Mucosa of gallbladder (tissue), 1 donor: ENCODE results near the gene BHLHE23. TPM values are rescaled to one million over a fixed set of nuclear protein-coding genes. Genes with fewer than 3 reads are reported as not detected.
"Not testable (repeated sequence)": the region's sequence is repeated elsewhere in the genome, so short reads cannot be mapped to it uniquely, and the experiment has no call there.

Experiments used
- DNase-seq: peaks from one replicate; pipeline ENCODE4 v3.0.0-alpha.2; 2020; ENCODE audit warnings: low spot score
- total RNA-seq: library from RNA; stranded (reverse); gene quantifications from one replicate; pipeline ENCODE4 v1.2.1, GENCODE V29; 2021
- donor health status: DM: no; HTN: no; CAD: no.

Gene BHLHE23
- total RNA-seq, 1 donor from 2014 or later, result not detected

DNA sequence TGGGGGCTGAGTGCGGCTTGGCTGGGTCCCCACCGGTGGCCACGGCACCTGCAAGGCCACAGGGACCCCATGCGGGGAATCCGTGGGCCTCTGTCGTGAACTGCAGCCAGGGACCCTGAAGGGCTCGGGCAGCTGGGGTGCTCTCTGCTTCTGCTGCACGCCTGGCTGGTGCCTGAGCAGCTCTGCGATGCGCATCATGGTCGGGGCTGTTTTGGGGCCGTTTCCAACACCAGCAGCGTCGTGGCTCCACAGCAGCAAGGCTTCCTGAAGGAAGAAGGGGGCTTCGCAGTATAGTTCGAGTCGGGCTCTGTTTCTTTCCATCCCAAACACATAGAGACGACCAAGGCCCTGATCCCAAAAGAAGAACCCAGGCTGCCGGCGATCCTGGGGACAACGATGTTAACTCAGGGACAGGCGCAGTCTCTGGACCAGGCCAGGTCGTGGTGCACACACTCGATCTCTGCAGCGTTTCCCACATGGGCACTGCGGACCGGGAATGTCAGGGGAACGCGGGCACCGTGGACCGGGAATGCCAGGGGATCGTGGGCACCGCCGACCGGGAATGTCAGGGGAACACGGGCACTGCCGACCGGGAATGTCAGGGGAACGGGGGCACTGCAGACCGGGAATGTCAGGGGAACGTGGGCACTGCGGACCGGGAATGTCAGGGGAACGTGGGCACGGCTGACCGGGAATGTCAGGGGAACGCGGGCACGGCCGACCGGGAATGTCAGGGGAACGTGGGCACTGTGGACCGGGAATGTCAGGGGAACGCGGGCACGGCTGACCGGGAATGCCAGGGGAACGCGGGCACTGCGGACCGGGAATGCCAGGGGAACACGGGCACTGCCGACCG lies 36.8 kb upstream of the BHLHE23 start:
- no peak for DNase-seq

DNA sequence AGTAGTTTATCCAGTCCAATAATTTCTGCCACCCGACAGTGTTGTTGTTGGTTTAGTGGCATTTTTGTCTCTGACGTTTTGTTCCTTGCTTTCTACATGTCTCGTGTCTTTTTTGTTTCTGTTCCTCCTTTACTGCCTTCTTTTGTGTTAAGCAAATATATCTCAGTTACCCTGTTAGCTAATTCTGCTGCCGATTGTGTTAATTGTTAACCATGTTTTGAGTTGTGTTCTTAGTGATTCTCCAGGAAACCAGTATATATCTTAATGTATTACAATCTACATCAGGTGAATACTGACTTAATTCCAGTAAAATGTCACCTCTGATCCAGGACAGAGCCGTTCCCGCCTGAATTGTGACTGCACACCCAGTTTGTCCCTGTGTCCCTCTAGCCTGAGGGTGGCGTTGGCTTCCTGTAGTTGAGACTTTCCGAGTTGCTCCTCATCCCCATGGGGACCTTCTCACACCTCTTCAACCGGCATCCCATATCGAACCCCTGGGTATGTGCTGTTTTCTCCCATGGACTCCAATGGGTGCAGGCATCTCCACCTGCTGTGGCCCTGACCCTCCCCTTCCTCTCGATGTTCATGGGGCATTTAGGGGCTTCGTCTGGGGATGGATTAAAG lies 35.8 kb upstream of the BHLHE23 start:
- DNase-seq, result no peak

DNA sequence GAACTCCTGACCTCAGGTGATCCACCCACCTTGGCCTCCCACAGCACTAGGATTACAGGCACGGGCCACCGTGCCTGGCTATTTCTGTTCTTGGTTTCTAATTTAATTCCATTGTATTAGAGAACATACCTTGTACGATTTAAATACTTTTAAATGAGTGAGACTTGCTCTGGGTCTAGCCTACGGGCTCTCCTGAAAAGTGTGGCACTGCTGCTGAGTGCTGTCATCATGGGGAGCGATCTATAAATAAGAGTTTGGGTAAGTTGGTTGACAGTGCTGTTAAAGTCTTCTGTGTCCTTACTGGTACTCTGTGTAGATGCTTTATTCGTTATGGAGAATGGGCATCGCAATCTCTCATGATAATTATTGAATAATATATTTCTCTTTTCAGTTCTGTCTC lies 35.0 kb upstream of the BHLHE23 start:
- no peak for DNase-seq

DNA sequence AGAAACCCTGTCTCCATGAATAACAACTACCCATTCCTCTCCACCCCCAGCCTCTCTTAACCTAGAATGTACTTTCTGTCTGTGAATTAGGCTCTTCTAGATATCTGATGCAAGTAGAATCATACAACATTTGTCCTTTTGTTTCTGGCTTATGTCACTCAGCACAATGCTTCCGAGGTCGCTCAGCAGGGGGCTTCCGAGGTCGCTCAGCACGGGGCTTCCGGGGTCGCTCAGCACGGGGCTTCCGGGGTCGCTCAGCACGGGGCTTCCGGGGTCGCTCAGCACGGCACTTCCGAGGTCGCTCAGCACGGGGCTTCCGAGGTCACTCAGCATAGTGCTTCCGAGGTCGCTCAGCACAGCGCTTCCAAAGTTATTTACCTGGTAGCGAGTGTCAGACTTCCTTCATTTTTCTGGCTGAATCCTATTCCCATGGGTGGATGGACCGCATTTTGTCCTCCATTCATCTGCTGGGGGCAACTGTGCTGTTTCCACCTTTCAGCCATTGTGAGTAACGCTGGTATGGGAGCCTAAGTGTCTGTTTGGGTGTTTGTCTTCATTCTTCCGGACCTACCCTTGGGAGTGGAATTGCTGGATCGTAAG lies 31.0 kb upstream of the BHLHE23 start:
- DNase-seq, result no peak

DNA sequence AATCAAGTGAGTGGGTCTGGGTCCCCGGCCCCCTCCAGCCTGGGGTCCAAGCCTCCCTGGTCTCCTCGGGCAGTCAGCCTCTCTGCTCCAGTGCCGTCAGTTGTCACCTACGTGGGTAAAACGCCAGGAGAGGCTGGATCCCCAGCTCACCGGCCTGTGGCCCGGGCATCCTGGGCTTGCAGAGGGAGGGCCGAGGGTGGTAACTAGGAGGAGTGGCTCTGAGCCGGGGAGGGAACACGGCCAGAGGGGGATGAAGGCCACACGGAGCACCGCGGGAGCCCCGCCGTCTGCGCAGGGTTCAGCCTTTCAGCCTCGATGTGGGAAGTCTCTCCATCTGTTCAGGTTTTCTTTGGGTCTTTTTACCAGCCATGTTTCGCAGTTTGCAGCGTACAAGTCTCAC lies 29.5 kb upstream of the BHLHE23 start:
- no peak for DNase-seq

DNA sequence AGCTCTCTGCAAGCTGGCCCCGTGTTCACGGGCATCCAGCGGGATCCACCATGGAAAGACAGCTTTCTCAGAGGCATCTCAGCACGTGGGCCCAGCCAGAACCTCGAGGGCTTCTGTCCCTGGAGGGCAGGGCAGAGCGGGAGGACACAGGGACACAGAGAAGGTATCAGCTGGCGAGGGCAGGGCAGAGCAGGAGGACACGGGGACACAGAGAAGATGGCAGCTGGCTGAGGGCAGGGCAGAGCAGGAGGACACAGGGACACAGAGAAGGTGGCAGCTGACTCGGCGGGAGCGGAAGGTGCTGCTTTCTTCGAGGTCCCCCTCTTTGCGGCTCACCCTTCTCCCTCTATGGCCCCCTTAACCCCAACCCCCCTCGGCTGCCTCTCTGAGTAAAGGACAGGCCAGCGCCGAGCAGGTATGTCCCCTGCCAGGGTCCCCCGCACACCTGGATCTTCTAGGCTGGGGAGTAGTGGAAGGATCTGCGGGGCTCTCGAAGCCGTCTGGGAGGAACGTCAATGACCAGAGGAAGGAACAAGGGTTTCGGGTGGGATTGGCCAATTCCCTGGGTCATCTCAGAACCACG lies 28.9 kb upstream of the BHLHE23 start:
- DNase-seq, result no peak

DNA sequence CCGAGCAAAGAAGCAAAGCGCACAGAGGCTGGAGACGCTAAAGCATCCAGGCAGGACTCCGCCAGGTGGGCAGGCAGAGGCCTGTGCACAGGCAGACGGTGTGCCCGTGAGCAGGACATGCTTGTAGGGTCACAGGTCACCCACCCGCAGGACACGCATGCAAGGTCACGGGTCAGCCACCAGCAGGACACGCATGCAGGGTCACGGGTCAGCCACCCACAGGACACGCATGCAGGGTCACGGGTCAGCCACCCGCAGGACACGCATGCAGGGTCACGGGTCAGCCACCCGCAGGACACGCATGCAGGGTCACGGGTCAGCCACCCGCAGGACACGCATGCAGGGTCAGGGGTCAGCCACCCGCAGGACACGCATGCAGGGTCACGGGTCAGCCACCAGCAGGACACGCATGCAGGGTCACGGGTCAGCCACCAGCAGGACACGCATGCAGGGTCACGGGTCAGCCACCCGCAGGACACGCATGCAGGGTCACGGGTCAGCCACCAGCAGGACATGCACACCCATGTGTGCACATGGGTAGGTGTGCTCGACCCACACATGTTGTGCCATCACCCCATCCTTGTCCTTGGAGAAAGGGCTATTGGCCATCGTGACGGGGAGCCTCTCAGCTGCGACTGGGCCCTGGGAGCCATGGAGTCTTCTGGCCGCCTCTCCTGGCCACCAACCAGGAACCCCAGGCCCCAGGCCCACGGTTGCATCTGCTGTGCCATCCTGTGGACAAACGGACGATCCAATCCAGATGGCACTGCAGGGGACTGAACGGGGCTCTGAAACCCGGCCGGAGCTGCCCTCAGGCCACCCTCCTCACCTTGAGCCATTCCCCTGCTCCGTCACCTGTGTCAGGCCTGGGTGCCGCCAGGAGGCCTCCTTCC lies 28.2 kb upstream of the BHLHE23 start:
- not testable (repeated sequence) for DNase-seq

DNA sequence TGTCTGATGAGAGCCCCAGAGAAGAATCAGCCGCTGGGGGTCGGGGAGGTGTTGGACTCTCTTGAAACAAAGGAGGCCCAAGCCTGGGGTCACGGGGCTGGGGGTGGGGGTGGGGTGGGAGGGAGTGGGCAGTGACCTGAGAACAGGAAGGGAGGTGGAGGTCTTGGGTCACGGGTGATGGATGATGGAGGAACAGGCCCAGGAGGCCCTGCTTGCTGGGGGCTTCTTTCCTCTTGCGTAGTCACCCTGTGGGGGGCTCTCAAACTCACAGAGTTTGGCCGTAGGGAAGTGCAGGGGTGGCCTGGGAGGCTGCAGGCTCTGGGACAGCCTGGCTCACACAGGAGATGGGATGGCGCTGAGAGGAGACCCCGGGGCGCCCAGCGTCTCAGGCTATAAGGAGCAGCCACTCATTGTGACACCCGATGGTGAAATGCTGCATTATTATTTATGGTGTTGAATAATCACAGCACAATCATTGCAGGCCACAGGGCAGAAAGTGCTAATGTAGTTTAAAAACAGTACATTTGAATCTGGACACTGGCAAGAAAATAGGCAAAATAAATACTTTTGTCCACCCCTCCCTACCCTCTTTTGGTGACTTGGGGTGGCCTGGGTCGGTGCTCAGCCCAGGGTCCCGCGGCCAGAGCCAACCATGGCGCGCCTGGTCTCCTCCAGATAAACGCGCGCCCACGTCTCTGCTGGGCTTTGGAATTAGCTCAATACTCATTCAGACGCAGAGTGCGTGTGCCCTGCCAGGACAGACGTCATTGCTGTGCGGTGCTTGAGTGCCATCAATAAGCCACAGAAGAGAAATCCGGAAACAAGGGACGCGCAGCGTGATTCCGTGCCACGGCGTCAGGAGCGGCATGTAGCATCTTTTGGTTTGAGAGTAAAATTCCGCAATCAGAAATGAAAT lies 27.3 kb upstream of the BHLHE23 start:
- no peak for DNase-seq

DNA sequence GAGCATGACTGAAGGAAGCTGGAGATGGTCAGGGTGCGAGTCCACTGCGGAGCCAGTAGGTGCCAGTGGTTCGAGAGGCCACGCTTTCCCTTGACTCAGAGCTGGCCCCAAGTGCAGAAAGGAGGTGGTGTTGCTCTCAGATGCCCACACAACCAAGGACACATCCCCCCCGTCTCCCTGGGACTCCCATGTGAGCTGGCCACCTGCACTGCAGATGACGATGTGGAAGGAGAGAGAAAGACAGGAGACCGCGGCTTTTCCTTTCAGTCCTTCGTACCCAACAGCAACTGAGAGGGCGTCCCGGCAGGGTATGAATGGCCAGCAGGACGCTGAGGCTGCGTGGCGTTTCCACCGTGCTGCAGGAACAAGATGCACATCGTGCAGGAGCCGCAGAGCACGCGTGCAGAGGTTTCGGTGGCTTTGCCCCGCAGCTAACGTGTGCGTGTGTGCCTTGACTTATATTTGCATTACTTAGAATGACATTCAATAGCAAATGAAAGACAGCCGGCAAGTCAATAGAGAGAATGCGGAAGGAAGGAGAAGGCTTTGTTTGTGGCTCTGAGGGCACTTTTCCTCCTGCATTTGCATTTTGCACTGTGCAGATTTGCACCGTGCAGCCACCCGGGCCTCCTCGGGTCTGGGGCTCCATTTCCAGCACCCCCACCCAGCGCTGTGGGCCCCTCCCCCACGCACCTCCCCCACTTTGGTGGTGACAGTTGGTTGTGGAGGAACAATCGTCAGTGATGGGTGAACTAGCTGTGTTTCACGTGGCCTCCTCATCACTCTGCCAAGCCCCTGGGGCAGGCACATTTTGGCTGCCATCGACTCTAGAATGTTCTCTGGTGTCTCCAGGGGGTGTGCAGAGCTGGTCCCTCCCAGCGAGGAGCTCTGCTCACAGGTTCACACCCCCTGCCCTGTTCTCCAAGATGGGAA lies 26.4 kb upstream of the BHLHE23 start:
- DNase-seq, result no peak

DNA sequence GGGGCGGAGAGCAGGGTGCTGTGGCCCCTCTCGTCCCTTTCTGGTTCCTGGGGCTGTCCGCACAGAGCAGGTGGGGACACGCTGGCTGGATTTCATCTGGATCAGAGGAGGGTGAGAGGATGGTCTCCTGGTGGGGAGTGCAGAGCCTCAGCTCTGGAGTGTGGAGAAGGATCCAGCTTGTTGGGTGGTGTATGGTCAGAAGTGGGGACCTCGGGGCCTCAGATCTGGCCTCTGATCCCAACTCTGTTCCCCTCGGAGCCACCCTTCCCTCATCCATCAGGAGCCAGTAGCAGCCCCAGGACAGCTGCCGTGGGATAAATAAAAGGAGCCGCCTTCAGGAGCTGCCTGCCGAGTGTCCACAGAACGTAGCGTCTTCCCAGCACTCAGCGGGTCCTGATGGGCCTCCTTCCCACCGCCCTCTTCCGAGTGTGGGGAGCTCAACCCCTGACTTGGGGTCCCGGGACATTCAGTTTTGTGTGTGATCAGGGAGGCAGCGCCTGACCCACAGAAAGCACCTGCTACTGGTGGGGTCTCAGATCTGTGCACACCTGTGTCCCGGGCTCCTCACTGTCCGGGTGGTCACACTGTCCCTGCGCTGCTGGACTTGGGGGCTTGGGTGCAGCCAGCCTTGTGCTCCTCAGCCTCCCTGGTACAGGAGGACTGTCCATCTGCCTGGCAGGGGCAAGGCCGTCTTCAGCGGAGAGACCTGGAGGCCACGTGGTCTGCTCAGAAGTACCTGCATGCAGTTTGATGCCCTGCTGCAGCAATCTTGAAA lies 25.4 kb upstream of the BHLHE23 start:
- DNase-seq, result no peak

DNA sequence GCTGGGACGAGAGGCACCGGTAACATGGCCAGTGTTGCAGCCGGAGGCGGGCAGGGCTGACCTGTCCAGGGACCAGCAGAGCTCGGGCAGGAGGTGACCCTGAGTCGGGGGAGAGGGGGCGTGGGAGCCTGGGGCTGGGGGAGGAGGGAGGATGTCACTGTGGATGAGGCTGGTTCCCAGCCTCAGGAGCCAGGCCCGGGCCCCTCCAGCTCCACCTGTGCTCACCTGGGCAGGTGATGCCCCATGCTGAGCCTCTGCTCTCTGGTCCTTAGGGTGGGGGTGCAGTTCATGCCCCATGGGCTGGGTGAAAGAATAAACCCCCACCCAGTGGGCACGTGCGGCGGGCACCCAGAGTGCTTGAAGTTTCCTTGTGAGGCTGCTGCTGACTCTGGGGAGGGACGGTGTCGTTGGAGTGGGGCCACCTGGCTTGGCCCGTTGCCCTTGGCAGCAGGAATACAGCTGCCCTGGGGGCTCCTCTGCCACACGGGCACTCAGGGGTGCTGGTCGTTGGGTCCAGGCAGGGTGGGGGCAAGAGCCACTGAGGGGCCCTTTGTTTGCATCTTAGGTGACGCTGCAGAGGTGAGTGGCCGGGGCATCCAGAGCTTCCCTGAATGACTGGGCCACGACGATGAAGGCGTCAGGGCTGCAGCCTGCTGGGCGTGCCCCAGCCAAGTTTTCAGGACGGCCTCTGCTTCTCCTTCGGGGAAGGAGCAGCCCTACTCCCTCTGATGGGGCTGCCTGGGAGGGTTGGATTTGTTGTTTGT lies 24.7 kb upstream of the BHLHE23 start:
- no peak for DNase-seq

DNA sequence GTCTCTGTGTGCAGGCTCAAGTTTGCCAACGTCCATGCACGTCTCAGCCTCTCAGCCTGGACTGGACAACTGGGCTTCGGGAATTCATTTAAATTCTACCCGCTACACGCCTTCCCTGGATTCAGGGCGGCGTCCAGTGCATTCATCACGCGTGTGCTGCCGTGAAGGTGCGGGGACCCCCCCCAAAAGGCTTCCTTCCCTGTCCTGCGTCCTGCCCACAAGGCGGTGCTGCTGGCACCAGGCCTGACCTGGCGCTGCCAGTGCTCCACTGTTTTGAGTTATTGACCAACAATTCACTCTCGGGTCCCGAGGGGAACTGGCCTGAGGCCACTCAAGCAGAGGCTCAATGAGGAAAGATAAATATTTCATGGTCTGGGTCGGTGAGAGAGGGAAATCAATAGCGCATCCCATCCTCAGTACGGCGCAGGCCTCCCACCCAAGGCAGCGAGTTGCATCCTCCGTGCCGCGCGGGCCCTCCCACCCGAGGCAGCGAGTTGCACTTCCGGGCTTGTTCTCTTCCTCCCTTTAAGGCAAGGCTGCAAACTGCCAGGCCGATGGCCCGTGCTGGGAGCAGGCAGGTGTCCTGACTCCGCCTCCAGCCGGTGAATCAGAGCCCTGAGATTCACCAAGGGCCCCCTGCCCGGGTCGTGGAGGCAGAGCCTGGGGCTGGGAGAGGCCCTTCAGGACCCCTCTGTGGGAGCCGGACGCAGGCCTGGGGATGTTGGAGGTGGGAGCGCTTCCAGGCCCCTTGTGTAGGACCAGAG lies 22.8 kb upstream of the BHLHE23 start:
- DNase-seq, result no peak

DNA sequence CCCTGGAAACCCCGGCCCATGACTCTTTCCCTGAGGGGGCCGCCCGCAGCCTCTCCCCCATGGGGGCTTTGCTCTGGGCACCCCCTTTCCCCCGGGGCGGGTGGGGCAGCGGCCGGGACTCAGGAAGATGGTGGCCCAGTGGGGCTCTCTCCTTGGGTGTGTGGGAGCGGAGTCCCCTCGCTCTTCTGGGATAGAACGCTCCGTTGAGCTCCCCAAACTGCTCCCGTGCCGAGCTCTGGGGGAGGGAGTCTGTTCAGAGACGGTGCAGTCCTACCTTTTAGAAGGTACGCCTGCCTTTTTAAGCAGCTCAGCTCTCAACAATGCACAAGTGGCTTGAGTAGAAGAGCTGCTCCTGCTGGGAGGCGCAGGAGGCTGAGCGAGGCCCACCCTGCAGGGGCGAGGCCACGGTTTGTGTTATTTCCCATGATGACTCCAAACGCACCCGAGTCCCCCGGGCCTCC lies 21.7 kb upstream of the BHLHE23 start:
- DNase-seq, result no peak

DNA sequence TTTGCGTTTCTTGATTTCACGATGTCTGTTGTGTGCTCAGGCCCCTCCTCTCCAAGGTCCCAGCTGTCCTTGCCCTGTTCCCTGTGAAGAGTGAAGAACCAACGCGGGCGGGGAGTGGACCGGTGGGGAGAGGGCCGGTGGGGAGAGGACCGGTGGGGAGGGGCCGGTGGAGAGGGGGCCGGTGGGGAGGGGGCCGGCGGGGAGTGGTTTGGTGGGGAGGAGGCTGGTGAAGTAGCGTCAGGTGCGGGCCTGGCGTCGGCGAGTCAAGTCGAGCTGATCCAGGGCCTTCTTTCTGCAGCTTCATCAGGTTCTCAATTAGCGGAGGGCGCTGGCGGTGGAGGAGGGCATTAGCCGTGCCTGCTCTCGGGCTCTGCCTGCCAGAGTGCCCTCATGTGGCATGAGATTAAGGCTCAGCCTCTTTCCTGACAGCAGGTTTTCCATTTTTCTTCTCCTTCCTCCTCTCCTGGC lies 21.2 kb upstream of the BHLHE23 start:
- no peak for DNase-seq

DNA sequence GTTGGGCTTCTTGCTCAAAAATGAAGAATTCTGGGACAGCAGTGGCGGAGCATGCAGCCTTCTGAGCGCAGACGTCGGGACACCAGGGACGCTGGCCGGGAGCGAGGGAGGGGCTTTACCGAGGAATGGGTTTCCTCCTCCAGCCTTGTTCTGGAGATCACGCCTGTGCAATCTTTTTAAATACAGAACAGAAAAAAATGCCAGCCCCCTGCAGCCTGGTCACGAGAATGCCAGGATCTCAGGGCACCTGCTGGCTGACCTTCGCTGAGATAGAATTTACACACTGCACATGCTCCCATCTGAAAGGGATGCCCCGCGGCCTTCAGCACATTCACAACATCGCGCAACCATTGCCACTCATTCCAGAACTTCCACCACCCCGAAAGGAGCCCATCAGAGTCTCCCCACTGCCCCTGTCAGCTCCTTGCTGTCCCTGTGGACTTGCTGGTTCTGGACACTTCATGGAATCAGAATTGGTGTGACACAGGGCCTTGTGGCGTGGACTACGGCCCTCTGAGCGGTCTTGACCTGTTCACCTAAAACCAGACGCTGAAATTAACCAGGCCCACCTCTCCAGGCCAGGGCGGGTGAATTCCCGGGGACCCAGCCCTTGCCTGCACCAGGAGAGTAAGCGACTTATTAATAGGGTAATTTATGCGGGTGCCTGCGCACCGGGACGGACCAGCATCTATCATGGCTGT lies 20.6 kb upstream of the BHLHE23 start:
- DNase-seq, result no peak

DNA sequence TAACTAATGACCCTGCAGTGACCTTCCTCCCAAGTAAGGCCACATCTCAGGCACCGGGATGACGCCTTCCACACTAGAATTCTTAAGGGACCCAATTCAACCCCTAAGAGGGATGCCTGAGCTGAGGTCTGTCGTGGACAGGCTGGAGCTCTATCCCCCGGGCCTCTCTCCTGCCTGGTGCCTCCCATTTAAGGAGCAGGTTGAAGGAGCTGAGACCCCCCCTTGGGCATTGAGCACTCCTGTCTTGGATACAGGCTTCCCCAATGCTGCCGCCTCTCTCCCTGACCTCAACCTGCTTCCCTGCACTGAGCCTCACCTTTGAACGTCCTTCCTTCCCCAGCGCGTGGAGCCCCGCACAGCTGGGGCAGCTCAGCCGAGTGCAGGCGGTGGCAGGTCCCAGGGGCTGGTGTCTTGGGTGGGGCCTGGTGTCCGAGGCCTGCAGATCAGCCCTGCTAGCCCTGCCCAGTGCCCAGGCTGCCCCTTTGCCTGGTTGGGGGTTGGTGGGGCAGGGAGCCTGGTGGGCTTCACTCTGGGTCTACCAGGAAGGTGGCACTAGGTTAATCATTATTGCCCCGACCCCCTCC lies 19.9 kb upstream of the BHLHE23 start:
- no peak for DNase-seq
